Vagina (tissue), 2 donors: ENCODE results near the gene ANKS1B.
"Not testable (repeated sequence)": the region's sequence is repeated elsewhere in the genome, so short reads cannot be mapped to it uniquely, and the experiment has no call there.

Experiments used
- POLR2AphosphoS5 ChIP-seq, 2 donors: sonication (generic); formaldehyde crosslinking; IDR thresholded peaks; one replicate each; pipeline ENCODE4 v1.9.0; 2017; ENCODE audit warnings: antibody characterized with exemption in 2 of 2, mild to moderate bottlenecking in 2 of 2, low read depth in 1 of 2; ENCODE audit not compliant: insufficient read depth in 1 of 2
- TF ChIP-seq, protein P1 (sequence below), 3 experiments: fragments of 450-650 bp in 2 of 3; fragments of 200-600 bp in 1 of 3; sonication (generic) in 1 of 3; IDR thresholded peaks; one replicate each; pipeline ENCODE4 v1.5.1; 2017 to 2019; ENCODE audit warnings: antibody characterized with exemption in 3 of 3, mild to moderate bottlenecking in 2 of 3, moderate library complexity in 2 of 3

DNA sequence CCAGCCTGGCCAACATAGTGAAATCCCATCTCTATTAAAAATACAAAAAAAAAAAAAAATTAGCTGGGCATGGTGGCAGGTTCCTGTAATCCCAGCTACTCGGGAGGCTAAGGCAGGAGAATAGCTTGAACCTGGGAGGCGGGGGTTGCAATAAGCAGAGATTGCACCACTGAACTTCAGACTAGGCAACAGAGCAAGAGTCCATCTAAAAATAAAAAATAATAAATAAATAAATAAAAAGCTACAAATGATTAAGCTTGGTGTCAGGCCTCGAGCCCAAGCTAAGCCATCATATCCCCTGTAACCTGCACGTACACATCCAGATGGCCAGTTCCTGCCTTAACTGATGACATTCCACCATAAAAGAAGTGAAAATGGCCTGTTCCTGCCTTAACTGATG is 269.8 kb downstream of the ANKS1B start:
- not testable (repeated sequence) for TF ChIP-seq POLR2AphosphoS5 (IDR thresholded peaks at IDR 0.05; ENCODE audit: insufficient read depth in 1 of 2, low read depth in 1 of 2)
- TF ChIP-seq, protein P1, sequence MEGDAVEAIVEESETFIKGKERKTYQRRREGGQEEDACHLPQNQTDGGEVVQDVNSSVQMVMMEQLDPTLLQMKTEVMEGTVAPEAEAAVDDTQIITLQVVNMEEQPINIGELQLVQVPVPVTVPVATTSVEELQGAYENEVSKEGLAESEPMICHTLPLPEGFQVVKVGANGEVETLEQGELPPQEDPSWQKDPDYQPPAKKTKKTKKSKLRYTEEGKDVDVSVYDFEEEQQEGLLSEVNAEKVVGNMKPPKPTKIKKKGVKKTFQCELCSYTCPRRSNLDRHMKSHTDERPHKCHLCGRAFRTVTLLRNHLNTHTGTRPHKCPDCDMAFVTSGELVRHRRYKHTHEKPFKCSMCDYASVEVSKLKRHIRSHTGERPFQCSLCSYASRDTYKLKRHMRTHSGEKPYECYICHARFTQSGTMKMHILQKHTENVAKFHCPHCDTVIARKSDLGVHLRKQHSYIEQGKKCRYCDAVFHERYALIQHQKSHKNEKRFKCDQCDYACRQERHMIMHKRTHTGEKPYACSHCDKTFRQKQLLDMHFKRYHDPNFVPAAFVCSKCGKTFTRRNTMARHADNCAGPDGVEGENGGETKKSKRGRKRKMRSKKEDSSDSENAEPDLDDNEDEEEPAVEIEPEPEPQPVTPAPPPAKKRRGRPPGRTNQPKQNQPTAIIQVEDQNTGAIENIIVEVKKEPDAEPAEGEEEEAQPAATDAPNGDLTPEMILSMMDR (IDR thresholded peaks at IDR 0.05) = not testable (repeated sequence)
